ENCODE data around the gene DDI2. TPM values are rescaled to one million over a fixed set of nuclear protein-coding genes. Genes with fewer than 3 reads are reported as not detected.

Gene DDI2
- total RNA-seq, 2 experiments from 2014 or later, result 23.5 to 40.8 TPM

DNA sequence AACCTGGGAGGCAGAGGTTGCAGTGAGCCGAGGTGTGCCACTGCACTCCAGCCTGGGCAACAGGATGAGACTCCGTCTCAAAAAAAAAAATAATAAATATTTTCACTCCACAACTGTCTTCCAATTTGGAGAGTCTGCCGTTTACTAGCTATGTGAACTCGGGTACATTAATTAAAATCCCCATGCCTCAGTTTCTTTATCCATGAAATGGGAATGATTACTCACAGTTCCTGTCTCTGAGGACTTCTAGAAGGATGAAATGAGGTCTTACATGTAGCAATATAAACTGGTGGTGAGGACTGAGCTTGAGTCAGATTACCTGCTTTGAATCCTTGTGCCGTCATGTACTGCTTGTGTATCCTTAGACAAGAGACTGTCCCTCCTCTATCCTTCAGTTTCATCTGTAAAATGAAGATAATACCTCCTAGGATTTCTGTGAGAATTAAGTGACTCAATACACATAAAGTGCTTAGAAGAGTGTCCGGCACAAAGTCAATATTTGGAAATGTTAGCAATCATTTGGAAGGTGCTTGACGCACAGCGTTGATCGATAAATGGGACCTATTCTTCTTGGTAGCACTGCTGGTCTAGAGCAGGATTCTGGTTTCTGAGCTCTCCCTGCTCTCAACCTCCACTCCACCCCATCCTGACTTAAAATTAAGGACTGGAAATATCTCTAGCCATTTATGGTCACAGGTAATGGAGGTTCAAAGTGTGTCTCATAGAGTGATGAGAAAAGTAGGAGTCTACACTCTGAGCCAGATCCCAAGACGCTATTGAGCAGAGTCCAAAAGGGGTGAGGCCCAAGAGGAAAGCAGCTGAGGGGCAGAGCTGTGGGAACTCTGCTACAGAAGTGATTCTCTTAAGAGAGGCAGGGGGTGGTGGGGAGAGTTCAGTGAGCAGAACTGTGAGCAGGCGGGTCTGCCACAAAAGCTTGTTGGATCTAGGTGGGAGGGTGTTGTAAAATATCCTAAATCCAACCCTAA lies 11.6 kb upstream of the DDI2 start:
- H3K9me2 ChIP-seq (ENCODE audit: insufficient read depth, low read length), result no peaks in the 10 kb centered on the region
- TF ChIP-seq, protein P1, sequence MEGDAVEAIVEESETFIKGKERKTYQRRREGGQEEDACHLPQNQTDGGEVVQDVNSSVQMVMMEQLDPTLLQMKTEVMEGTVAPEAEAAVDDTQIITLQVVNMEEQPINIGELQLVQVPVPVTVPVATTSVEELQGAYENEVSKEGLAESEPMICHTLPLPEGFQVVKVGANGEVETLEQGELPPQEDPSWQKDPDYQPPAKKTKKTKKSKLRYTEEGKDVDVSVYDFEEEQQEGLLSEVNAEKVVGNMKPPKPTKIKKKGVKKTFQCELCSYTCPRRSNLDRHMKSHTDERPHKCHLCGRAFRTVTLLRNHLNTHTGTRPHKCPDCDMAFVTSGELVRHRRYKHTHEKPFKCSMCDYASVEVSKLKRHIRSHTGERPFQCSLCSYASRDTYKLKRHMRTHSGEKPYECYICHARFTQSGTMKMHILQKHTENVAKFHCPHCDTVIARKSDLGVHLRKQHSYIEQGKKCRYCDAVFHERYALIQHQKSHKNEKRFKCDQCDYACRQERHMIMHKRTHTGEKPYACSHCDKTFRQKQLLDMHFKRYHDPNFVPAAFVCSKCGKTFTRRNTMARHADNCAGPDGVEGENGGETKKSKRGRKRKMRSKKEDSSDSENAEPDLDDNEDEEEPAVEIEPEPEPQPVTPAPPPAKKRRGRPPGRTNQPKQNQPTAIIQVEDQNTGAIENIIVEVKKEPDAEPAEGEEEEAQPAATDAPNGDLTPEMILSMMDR (conservative IDR thresholded peaks at IDR 0.05; ENCODE audit: low read length), result no peak
- TF ChIP-seq EZH2phosphoT487 (IDR thresholded peaks at IDR 0.05; ENCODE audit: borderline replicate concordance, low read depth, low read length), result no peak
- BruUV-seq (replicated peaks), result no TSS peak
- ChIA-PET CTCF (ENCODE audit: unreplicated experiment) (no interaction called here), POLR2A (interaction anchor here (0.7 to 1.2 kb wide), 2 partner anchors 10 to 11 kb away, joined by 3 to 4 read pairs; no protein-coding TSS in a partner anchor)
- no peaks in the 10 kb centered on the region for H3K36me3 ChIP-seq (ENCODE audit: insufficient read depth, low read length)
- no peaks in the 10 kb centered on the region for H3K79me2 ChIP-seq (ENCODE audit: insufficient read depth, low read depth, low read length)
- no peak for DNase-seq (ENCODE audit: low spot score)
- intact Hi-C loops (cut with micrococcal nuclease; ENCODE audit: unreplicated experiment), result no loop called here
- H3K4me1 ChIP-seq (ENCODE audit: insufficient read depth, low read length, poor library complexity, severe bottlenecking), result peaks cover 10% of the 10 kb centered on the region
- no peak overlapping the region for H3K4me3 ChIP-seq (ENCODE audit: low read depth, low read length, poor library complexity, severe bottlenecking)
- H2AFZ ChIP-seq (ENCODE audit: low read length), result no peak overlapping the region
- H4K20me1 ChIP-seq (ENCODE audit: insufficient read depth, low read length), result no peaks in the 10 kb centered on the region
- H3K9me3 ChIP-seq (ENCODE audit: low read length), result no peaks in the 10 kb centered on the region
- H3K27ac ChIP-seq (ENCODE audit: low read depth, low read length, poor library complexity, severe bottlenecking), result no peak overlapping the region
- H3K4me2 ChIP-seq (ENCODE audit: low read length), result no peak overlapping the region

DNA sequence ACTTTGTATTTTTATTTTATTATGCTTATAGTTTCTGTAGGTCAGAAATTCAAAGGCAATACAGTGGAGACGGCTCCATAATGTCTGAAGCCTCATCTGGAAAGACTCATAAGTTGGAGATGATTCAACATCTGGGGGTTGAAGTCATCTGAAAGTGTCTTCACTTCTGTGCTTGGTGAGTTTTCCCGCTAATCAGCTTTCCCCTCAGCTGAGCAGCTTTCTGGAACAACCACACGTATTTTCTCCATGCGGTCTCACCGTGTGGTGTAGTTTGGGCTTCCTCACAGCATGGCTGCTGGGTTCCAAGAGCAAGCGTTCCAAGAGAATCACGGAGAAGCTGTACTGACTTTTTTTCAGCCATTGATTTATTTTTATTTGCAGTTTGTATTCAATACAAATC lies 7.6 kb upstream of the DDI2 start:
- no TSS peak for BruUV-seq (replicated peaks)
- TF ChIP-seq, protein P1 (conservative IDR thresholded peaks at IDR 0.05; ENCODE audit: low read length), result no peak
- no peak for TF ChIP-seq EZH2phosphoT487 (IDR thresholded peaks at IDR 0.05; ENCODE audit: borderline replicate concordance, low read depth, low read length)
- Histone ChIP-seq H3K4me3 (ENCODE audit: low read depth, low read length, poor library complexity, severe bottlenecking) (no peak overlapping the region), H3K9me3 (ENCODE audit: low read length) (no peaks in the 10 kb centered on the region), H3K9me2 (ENCODE audit: insufficient read depth, low read length) (no peaks in the 10 kb centered on the region), H3K36me3 (ENCODE audit: insufficient read depth, low read length) (no peaks in the 10 kb centered on the region), H2AFZ (ENCODE audit: low read length) (no peak overlapping the region), H3K79me2 (ENCODE audit: insufficient read depth, low read depth, low read length) (no peaks in the 10 kb centered on the region), H3K4me2 (ENCODE audit: low read length) (no peak overlapping the region), H3K27ac (ENCODE audit: low read depth, low read length, poor library complexity, severe bottlenecking) (no peak overlapping the region), H4K20me1 (ENCODE audit: insufficient read depth, low read length) (no peaks in the 10 kb centered on the region), H3K4me1 (ENCODE audit: insufficient read depth, low read length, poor library complexity, severe bottlenecking) (no peaks in the 10 kb centered on the region)
- CTCF ChIA-PET (ENCODE audit: unreplicated experiment), result interaction anchor here (0.6 kb wide), 1 partner anchor 132 kb away, joined by 3 read pairs; no protein-coding TSS in a partner anchor
- DNase-seq (ENCODE audit: low spot score), result no peak
- intact Hi-C loops (cut with micrococcal nuclease; ENCODE audit: unreplicated experiment), result no loop called here
- POLR2A ChIA-PET, result interaction anchor here (0.5 kb wide), 1 partner anchor 71 kb away, joined by 3 read pairs; no protein-coding TSS in a partner anchor

DNA sequence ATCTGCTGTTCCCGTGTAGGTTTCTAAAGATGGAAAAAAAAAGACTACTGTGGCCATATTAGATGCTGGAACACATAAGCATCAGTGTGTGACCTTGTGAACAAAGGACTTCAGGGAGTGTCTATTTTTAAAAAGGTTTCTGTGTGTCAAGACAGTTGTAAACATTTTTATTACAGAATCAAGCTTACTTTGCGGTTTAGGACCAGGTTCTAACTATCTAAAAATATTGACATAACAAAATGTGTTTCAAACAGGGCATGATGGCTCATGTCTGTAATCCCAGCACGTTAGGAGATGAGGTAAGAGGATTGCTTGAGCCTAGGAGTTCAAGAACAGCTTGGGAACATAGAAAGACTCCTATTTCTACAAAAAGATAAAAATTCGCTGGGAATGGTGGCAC lies 7.1 kb upstream of the DDI2 start:
- no peaks in the 10 kb centered on the region for H3K9me3 ChIP-seq (ENCODE audit: low read length)
- no peak for DNase-seq (ENCODE audit: low spot score)
- H4K20me1 ChIP-seq (ENCODE audit: insufficient read depth, low read length), result no peaks in the 10 kb centered on the region
- no peak overlapping the region for H3K4me3 ChIP-seq (ENCODE audit: low read depth, low read length, poor library complexity, severe bottlenecking)
- no peak overlapping the region for H2AFZ ChIP-seq (ENCODE audit: low read length)
- H3K4me2 ChIP-seq (ENCODE audit: low read length), result no peak overlapping the region
- no TSS peak for BruUV-seq (replicated peaks)
- no peaks in the 10 kb centered on the region for H3K4me1 ChIP-seq (ENCODE audit: insufficient read depth, low read length, poor library complexity, severe bottlenecking)
- no peaks in the 10 kb centered on the region for H3K79me2 ChIP-seq (ENCODE audit: insufficient read depth, low read depth, low read length)
- CTCF ChIA-PET (ENCODE audit: unreplicated experiment), result no interaction called here
- no peaks in the 10 kb centered on the region for H3K9me2 ChIP-seq (ENCODE audit: insufficient read depth, low read length)
- POLR2A ChIA-PET, result interaction anchor here (0.5 kb wide), 1 partner anchor 72 kb away, joined by 3 read pairs; no protein-coding TSS in a partner anchor
- TF ChIP-seq, protein P1 (conservative IDR thresholded peaks at IDR 0.05; ENCODE audit: low read length), result no peak
- no peak for TF ChIP-seq EZH2phosphoT487 (IDR thresholded peaks at IDR 0.05; ENCODE audit: borderline replicate concordance, low read depth, low read length)
- no peaks in the 10 kb centered on the region for H3K36me3 ChIP-seq (ENCODE audit: insufficient read depth, low read length)
- no peak overlapping the region for H3K27ac ChIP-seq (ENCODE audit: low read depth, low read length, poor library complexity, severe bottlenecking)
- intact Hi-C loops (cut with micrococcal nuclease; ENCODE audit: unreplicated experiment), result no loop called here
